Activated CD4-positive, CD25-positive, alpha-beta regulatory T cell treated with anti-CD3 and anti-CD28 coated beads, Interleukin-2, amount 50 U/mL, for 72 hours (primary cell): Measurements from ENCODE around the gene SLC25A48.

Source experiments
- DNase-seq: peaks from one replicate; pipeline ENCODE4 v3.0.0; 2021

The SLC25A48 gene

DNA sequence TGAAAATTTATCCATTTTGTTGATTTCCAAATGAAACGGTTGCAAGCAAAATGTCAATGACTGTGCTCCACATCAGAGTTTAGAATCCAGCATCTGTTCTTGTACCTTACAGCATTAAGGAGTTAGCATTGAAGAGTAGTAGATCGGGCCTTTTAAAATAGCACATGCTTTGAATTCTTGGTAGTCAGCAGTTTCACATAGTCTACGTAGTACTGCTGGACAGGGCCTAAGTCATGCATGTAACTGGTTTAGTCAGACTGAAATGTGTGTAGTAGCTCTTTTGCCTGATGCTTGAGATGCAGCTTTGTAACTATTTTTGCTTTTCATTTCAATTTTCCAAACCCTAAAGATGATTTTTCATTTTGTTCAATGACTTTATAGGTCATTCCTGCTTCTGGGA is 100.5 kb downstream of the SLC25A48 start:
- no peak for DNase-seq

DNA sequence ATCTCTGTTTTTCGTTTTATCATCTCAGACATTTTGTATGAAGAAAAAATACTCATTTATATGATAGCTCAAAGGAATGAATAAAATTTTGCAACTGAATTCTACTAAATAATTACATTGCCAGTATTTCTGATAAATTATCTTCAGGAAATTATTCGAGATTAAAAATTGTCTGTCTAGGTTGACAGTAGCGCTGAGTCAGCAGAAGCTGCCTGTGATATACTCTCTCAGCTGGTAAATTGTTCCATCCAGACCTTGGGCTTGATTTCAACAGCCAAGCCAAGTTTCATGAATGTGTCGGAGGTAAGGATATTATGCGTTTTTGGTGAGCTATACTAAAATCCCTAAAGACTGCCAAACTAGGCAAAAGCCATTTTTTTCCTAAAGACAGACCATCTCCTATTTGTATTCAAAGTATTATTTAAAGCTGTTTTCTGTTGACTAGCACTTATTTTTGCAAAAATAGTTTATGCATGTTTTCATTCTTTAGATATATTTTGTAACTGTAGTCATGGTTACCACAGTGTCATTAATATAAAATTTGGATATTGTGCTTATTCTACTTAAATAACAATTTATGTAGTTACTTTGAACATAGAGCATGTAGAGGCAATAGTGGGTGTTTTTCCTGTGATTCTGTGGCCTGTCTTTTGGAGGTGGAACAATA is 102.9 kb downstream of the SLC25A48 start:
- DNase-seq: no peak
